HepG2 (cell line): ENCODE measurements around the gene AP5B1. TPM values are rescaled to one million over a fixed set of nuclear protein-coding genes. Genes with fewer than 3 reads are reported as not detected.

Source experiments
- ATAC-seq: fragments of 200-7000 bp; cut with Tn5 transposase; 3 replicates; pipeline ENCODE4 v1.9.1; 2020; ENCODE audit warnings: mild to moderate bottlenecking, moderate library complexity
- BruUV-seq: library from RNA; stranded (reverse); fragments of 400-500 nt; replicated peaks from 2 replicates; lab custom pipeline; 2021; lab: Mats Ljungman, UMichigan
- CTCF ChIA-PET: fragments of 300-600 bp; formaldehyde crosslinking; extraction: SDS; loops from one replicate; lab custom pipeline; 2021; ENCODE audit warnings: low total read pairs, inconsistent platforms, low intra/inter-chr PET ratio; lab: Yijun Ruan, JAX
- POLR2A ChIA-PET: fragments of 350-600 bp; sonication (Branson Sonifier 250); formaldehyde crosslinking; loops from one replicate; lab custom pipeline; 2020; ENCODE audit warnings: antibody characterized with exemption, inconsistent platforms; lab: Yijun Ruan, JAX
- DNase-seq: peaks from one replicate; pipeline ENCODE4 v3.0.0-alpha.2; 2015; ENCODE audit warnings: low spot score
- FAIRE-seq: peaks from 3 replicates; lab custom pipeline; 2011; peaks lifted over from hg19 to GRCh38; lab: Jason Lieb, UNC
- H2AFZ ChIP-seq: one replicate; pipeline ENCODE4 v1.6.1; 2011; ENCODE audit warnings: low read length, inconsistent platforms
- H3K27ac ChIP-seq: fragments of 300-600 bp; 3 replicates; pipeline ENCODE4 v1.8.0; 2011; ENCODE audit warnings: mixed run types, mild to moderate bottlenecking, mixed read lengths, low read length, inconsistent platforms; ENCODE audit not compliant: insufficient read depth; ENCODE audit errors: extremely low read length
- H3K27me3 ChIP-seq, 2 experiments: fragments of 200-600 bp in 1 of 2; 2 replicates in 1 of 2; 3 replicates in 1 of 2; pipeline versions ENCODE4 v1.6.0 to v1.8.0; 2011; ENCODE audit warnings: low read length in 2 of 2, mild to moderate bottlenecking in 2 of 2, moderate library complexity in 2 of 2, inconsistent platforms in 1 of 2; ENCODE audit not compliant: insufficient read depth in 2 of 2, control insufficient read depth in 1 of 2
- H3K36me3 ChIP-seq, 2 experiments: fragments of 200-600 bp in 1 of 2; replicated peaks in 1 of 2; 2 replicates in 1 of 2; 3 replicates in 1 of 2; pipeline versions ENCODE4 v1.5.1 to v1.8.0; 2011; ENCODE audit warnings: low read length in 2 of 2, inconsistent platforms in 1 of 2; ENCODE audit not compliant: insufficient read depth in 2 of 2, control insufficient read depth in 1 of 2
- H3K4me1 ChIP-seq: 2 replicates; pipeline ENCODE4 v1.5.1; 2012; ENCODE audit warnings: low read length, inconsistent platforms; ENCODE audit not compliant: insufficient read depth
- H3K4me2 ChIP-seq: 2 replicates; pipeline ENCODE4 v1.6.0; 2011; ENCODE audit warnings: low read depth, low read length, inconsistent platforms
- H3K4me3 ChIP-seq, 3 experiments: fragments of 200-600 bp in 1 of 3; sonication (generic), shearing (Covaris generic) in 1 of 3; replicated peaks in 1 of 3; 2 replicates each; pipeline ENCODE4 v1.5.1; 2011 to 2016; ENCODE audit warnings: low read length in 3 of 3, inconsistent platforms in 2 of 3, low read depth in 2 of 3, mild to moderate bottlenecking in 2 of 3, control low read depth in 1 of 3, mixed read lengths in 1 of 3; ENCODE audit not compliant: insufficient read depth in 1 of 3
- H3K79me2 ChIP-seq: one replicate; pipeline ENCODE4 v1.6.1; 2011; ENCODE audit warnings: low read length, inconsistent platforms; ENCODE audit not compliant: insufficient read depth
- H3K9ac ChIP-seq: 2 replicates; pipeline ENCODE4 v1.6.0; 2011; ENCODE audit warnings: mild to moderate bottlenecking, low read depth, low read length, inconsistent platforms; ENCODE audit not compliant: insufficient read depth
- H3K9me3 ChIP-seq: 2 replicates; pipeline ENCODE4 v1.5.1; 2012; ENCODE audit warnings: mild to moderate bottlenecking, low read length
- H4K20me1 ChIP-seq: 2 replicates; pipeline ENCODE4 v1.6.0; 2011; ENCODE audit warnings: inconsistent platforms, mild to moderate bottlenecking, low read length, moderate library complexity; ENCODE audit not compliant: insufficient read depth
- CAMTA2 ChIP-seq: sonication (generic); formaldehyde crosslinking; IDR thresholded peaks from 2 replicates; pipeline ENCODE4 v1.4.0; 2020; ENCODE audit warnings: mild to moderate bottlenecking, missing genetic modification reagents, borderline replicate concordance
- ELF1 ChIP-seq: sonication (generic); formaldehyde crosslinking; IDR thresholded peaks from 2 replicates; pipeline ENCODE4 v1.4.0; 2020; ENCODE audit warnings: missing genetic modification reagents
- ETV6 ChIP-seq: sonication (generic); formaldehyde crosslinking; conservative IDR thresholded peaks from 2 replicates; pipeline ENCODE4 v1.4.0; 2020; ENCODE audit warnings: missing genetic modification reagents
- EZH2 ChIP-seq: conservative IDR thresholded peaks from 2 replicates; pipeline ENCODE4 v1.6.1; 2012; ENCODE audit warnings: mild to moderate bottlenecking, low read depth, low read length, moderate library complexity
- GFI1 ChIP-seq: sonication (generic); formaldehyde crosslinking; IDR thresholded peaks from 2 replicates; pipeline ENCODE4 v1.5.0; 2020; ENCODE audit warnings: missing genetic modification reagents, mild to moderate bottlenecking, borderline replicate concordance
- PATZ1 ChIP-seq: sonication (generic); formaldehyde crosslinking; IDR thresholded peaks from 2 replicates; pipeline ENCODE4 v1.4.0; 2020; ENCODE audit warnings: missing genetic modification reagents
- TAF15 ChIP-seq: fragments of 200-400 bp; formaldehyde crosslinking; IDR thresholded peaks from one replicate; pipeline ENCODE4 v1.6.1; 2018; ENCODE audit warnings: mild to moderate bottlenecking, low read depth, low read length; ENCODE audit not compliant: poor library complexity, severe bottlenecking
- TOPORS ChIP-seq: sonication (generic); formaldehyde crosslinking; IDR thresholded peaks from 2 replicates; pipeline ENCODE4 v1.8.0; 2023; ENCODE audit warnings: mild to moderate bottlenecking, missing genetic modification reagents
- ZNF569 ChIP-seq: sonication (generic); formaldehyde crosslinking; IDR thresholded peaks from 2 replicates; pipeline ENCODE4 v1.5.0; 2020; ENCODE audit warnings: mild to moderate bottlenecking, missing genetic modification reagents, moderate library complexity, borderline replicate concordance
- ZNF660 ChIP-seq: sonication (generic); formaldehyde crosslinking; IDR thresholded peaks from 2 replicates; pipeline ENCODE4 v1.5.1; 2020; ENCODE audit warnings: mild to moderate bottlenecking, low read depth, missing genetic modification reagents, borderline replicate concordance
- ZNF777 ChIP-seq: sonication (generic); formaldehyde crosslinking; IDR thresholded peaks from 2 replicates; pipeline ENCODE4 v1.4.0; 2020; ENCODE audit warnings: missing genetic modification reagents
- WGBS: methylation state at CpG from one replicate; pipeline ENCODE4 v1.1.6; 2017; ENCODE audit warnings: low lambda C conversion rate; 5-methylcytosine and 5-hydroxymethylcytosine counted together
- in situ Hi-C: cut with HindIII; loops from 2 replicates; pipeline ENCODE4 v1.10.0; 2017; ENCODE audit warnings: low pct_unique_long_range_greater_than_20kb; ENCODE audit not compliant: extremely low pct_ligation_motif_present
- intact Hi-C: fragments of 100-400 bp; cut with micrococcal nuclease; formaldehyde crosslinking; loops from one replicate; pipeline ENCODE4 v1.10.0; 2022; ENCODE audit not compliant: unreplicated experiment
- polyA plus RNA-seq, 8 experiments: library from polyadenylated mRNA; depleted of rRNA in 3 of 8; stranded (reverse) in 7 of 8; unstranded in 1 of 8; fragments of >200 nt; fragmentation: Illumina TruSeq in 4 of 8; extraction: Trizol in 4 of 8; gene quantifications; 2 replicates each; pipeline versions ENCODE4 v1.2.1 to v1.2.3, GENCODE V29; 2011 to 2016; ENCODE audit warnings: low read depth in 4 of 8, missing spikeins in 1 of 8, mixed read lengths in 1 of 8; ENCODE audit not compliant: insufficient read depth in 1 of 8
- total RNA-seq, 5 experiments: library from RNA; depleted of rRNA; stranded (reverse); fragments of >200 nt; fragmentation: Illumina TruSeq; extraction: Trizol; gene quantifications; 2 replicates each; pipeline ENCODE4 v1.2.3, GENCODE V29; 2016; ENCODE audit warnings: low read depth in 1 of 5
- TF ChIP-seq, protein P1 (sequence below): IDR thresholded peaks from 2 replicates; pipeline ENCODE4 v1.6.1; 2012; ENCODE audit warnings: inconsistent platforms
- TF ChIP-seq, protein P2 (sequence below): sonication (generic); formaldehyde crosslinking; IDR thresholded peaks from one replicate; pipeline ENCODE4 v1.5.1; 2020; ENCODE audit warnings: mild to moderate bottlenecking, missing genetic modification reagents; ENCODE audit errors: not compliant biosample characterization

Gene AP5B1
- total and polyA plus RNA-seq, 2 of the 13 experiments (the other 11 are each of a cell fraction or from before 2014, with no cell fraction given), result 1.7 to 4.4 TPM

DNA sequence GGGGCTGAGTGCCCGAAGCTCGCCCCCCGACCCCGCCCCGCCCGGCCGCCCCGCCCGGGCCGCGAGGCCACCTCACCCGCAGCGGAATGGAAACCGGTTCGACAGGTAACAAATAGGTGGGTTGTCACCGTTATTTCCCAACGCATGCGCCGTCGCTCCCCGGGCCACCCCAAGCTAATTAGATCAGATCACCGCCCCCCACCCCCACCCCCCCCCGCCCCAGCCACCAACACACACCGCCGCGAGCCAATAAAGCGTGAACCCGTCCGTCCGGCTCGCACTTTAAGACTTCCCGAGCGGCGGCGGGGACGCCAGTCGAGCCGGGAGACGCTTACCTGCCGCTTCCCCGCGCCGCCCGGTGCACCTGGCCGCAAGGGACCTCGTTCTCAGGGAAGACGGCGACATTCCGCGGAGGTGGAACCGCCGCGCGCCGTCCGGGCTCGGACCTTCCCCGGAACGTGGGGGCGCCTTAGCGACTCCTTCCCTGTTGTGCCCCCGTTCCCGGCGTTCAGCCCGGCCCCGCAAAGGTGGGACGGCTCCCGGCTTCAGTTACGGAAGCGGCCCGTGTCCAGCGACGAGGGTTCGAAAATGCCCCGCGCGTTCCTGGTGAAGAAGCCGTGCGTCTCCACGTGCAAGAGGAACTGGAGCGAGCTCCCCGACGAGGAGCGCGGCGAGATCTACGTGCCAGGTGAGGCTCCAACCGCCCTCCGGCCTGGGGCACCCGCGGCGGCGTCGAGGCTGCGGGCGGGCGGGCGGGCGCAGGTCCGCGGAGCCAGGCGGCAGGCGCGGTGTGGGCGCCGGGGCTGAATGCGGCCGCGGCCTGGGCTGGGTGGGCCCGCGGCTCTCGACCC lies 6.2 kb upstream of the AP5B1 start, which contains the start of gene OVOL1:
Gene OVOL1, plus strand, starts transcription at position 278 of the 851 bp plus-strand sequence. Its CDS starts 311 bp downstream, at position 589.
- Histone ChIP-seq H3K9me3 (no peaks in the 10 kb centered on the region), H3K4me3 (peak within 1 kb of the TSS in 2 of 3 experiments; percentile 26 to 61; a peak in 2 of 6 replicates), H3K36me3 (no peaks in the 10 kb centered on the region), H2AFZ (no peak within 1 kb of the TSS), H3K4me1 (peaks cover 41% of the 10 kb centered on the region), H3K4me2 (peak within 1 kb of the TSS; percentile 71), H3K27ac (no peak within 1 kb of the TSS), H3K79me2 (no peaks in the 10 kb centered on the region), H3K9ac (no peak within 1 kb of the TSS), H3K27me3 (peaks cover 24 to 83% of the 10 kb centered on the region in 2 experiments), H4K20me1 (no peaks in the 10 kb centered on the region)
- BruUV-seq, result no TSS peak
- ATAC-seq (no peak), FAIRE-seq (no peak), DNase-seq (no peak)
- in situ Hi-C loops (no loop called here), intact Hi-C loops (no loop called here)
- CTCF ChIA-PET, result no interaction called here
- WGBS, result 15% methylated on average over 37 of the region's 112 CpGs
- POLR2A ChIA-PET, result interaction anchor here (0.6 kb wide), 1 partner anchor 133 kb away, joined by 3 read pairs; no protein-coding TSS in a partner anchor
- TF ChIP-seq, protein P1, sequence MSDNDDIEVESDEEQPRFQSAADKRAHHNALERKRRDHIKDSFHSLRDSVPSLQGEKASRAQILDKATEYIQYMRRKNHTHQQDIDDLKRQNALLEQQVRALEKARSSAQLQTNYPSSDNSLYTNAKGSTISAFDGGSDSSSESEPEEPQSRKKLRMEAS, result 0 out of 2 replicates have a peak, but pooled peaks have one; percentile 26
- TF ChIP-seq ZNF660 (CRISPR knock-in tag) (no peak), TAF15 (no peak), ZNF777 (CRISPR knock-in tag) (peak; percentile 87), TOPORS (CRISPR knock-in tag) (no peak), GFI1 (no peak), CAMTA2 (no peak), ELF1 (CRISPR knock-in tag) (no peak), ZNF569 (CRISPR knock-in tag) (no peak), ETV6 (CRISPR knock-in tag) (no peak), EZH2 (0 out of 2 replicates have a peak, but pooled peaks have one; percentile 36), PATZ1 (CRISPR knock-in tag) (no peak)
- TF ChIP-seq, protein P2, sequence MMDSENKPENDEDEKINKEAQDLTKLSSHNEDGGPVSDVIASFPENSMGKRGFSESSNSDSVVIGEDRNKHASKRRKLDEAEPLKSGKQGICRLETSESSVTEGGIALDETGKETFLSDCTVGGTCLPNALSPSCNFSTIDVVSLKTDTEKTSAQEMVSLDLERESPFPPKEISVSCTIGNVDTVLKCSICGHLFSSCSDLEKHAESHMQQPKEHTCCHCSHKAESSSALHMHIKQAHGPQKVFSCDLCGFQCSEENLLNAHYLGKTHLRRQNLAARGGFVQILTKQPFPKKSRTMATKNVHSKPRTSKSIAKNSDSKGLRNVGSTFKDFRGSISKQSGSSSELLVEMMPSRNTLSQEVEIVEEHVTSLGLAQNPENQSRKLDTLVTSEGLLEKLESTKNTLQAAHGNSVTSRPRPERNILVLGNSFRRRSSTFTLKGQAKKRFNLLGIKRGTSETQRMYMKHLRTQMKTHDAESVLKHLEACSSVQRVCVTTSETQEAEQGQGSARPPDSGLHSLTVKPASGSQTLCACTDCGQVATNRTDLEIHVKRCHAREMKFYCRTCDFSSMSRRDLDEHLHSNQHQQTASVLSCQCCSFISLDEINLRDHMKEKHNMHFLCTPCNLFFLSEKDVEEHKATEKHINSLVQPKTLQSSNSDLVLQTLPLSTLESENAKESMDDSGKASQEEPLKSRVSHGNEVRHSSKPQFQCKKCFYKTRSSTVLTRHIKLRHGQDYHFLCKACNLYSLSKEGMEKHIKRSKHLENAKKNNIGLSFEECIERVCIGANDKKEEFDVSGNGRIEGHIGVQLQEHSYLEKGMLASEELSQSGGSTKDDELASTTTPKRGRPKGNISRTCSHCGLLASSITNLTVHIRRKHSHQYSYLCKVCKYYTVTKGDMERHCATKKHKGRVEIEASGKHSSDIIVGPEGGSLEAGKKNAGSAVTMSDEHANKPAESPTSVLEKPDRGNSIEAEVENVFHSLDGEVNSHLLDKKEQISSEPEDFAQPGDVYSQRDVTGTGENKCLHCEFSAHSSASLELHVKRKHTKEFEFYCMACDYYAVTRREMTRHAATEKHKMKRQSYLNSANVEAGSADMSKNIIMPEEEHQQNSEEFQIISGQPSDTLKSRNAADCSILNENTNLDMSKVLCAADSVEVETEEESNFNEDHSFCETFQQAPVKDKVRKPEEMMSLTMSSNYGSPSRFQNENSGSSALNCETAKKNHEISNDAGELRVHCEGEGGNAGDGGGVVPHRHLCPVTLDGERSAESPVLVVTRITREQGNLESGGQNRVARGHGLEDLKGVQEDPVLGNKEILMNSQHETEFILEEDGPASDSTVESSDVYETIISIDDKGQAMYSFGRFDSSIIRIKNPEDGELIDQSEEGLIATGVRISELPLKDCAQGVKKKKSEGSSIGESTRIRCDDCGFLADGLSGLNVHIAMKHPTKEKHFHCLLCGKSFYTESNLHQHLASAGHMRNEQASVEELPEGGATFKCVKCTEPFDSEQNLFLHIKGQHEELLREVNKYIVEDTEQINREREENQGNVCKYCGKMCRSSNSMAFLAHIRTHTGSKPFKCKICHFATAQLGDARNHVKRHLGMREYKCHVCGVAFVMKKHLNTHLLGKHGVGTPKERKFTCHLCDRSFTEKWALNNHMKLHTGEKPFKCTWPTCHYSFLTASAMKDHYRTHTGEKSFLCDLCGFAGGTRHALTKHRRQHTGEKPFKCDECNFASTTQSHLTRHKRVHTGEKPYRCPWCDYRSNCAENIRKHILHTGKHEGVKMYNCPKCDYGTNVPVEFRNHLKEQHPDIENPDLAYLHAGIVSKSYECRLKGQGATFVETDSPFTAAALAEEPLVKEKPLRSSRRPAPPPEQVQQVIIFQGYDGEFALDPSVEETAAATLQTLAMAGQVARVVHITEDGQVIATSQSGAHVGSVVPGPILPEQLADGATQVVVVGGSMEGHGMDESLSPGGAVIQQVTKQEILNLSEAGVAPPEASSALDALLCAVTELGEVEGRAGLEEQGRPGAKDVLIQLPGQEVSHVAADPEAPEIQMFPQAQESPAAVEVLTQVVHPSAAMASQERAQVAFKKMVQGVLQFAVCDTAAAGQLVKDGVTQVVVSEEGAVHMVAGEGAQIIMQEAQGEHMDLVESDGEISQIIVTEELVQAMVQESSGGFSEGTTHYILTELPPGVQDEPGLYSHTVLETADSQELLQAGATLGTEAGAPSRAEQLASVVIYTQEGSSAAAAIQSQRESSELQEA (CRISPR knock-in tag), result no peak
